GM19328 (cell line): ENCODE measurements around the gene USP21.

ENCODE experiments used
- ATAC-seq: cut with Tn5 transposase; IDR thresholded peaks from one replicate; pipeline ENCODE4 v1.9.1; 2021; ENCODE audit warnings: mild to moderate bottlenecking, moderate library complexity; ENCODE audit not compliant: unreplicated experiment

The USP21 gene

DNA sequence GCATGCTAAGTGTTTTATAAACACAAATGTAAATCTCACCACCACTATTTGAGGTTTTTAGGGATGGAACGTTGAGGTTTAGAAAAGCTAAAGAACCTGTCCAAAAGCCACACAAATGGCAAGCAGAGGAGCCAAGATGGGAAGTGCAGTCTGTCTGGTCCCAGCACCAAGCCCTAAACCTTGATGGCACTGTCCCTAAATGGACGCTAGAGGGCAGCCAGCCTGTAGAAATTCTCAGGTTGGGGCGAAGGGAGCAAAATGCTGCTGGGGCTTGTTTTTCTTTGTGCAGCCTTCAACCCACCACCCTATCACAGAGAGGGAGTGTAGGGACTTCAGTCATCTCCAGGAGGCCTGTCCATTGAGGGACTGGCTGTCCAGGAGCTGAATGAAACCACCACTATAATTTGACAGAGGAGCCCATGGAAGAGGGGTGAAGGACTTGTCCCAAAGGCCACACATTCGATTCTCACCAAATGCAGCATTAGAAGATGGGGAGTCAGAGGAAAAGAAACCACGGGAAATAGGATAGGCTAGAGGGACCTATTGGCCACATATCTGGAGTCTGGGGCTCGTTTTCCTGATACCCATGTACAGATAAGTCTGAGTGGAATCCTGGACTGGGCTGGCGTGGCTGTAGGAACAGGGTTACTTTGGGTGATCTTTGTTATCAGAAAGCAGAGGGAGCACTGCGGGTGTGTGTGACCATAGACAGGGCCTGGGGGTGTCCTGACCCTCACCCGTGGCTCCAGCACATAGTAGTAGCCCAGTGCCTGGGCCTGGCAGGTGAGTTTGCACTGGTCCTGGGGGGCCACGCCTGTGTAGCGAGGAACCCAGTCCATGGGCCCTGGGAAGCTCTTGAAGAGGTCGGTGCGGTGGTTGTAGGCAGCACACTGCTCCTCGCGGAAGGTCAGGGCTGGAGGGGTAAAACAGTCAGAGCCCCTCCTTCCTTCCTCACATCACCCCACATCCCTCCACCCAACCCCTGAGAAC lies 33.5 kb downstream of the USP21 start:
- ATAC-seq: no peak

DNA sequence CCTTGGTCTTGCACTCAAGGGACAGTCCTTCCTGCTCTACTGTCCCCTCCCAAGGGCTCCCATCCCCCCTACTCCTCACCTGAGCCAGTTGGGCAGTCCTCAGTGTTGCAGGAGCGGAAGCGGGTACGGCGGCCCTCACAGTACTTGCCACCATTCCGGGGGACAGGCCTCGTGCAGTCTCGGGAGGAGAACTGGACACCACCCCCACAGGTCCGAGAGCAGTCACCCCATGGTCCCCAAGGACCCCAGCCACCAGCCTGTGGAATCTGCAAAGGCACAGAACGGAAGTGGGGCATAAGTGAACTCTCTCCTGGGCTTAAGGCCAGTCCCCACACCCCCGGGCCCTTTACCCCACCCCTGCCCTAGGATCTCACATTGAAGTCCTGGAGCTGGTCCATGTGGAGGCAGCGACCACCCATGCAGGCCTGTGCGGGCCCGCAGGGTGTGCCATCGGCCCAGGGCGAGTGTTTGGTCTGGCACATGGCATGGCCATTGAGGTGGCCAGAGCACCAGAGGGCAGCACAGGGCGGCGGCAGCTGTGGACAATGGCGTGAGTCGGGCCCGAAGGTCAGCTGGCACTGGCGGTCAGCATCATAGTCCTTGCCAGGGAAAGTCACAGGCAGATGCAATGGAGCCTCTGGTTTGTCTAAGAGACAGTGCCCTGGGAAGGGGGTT lies 34.4 kb downstream of the USP21 start:
- ATAC-seq: no peak

DNA sequence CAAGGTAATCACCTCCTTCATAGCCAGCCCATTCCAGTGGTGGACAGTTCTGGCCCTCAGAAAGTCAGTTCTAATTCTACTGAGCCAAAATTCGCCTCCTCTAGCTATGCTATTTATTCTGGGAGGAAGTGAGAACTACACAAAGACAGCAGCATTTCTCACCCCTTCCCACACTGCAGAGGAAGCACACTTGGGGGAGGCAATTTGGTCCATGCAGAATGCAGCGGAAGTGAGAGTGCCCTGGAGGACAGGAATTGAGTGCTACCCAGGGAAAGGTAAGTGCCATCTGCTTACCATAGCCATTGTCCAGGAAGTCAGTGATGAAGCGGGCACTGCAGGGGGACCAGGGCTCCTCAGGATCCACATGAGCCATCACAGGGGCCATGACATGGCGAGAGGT lies 35.9 kb downstream of the USP21 start:
- peak; percentile 54 for ATAC-seq

DNA sequence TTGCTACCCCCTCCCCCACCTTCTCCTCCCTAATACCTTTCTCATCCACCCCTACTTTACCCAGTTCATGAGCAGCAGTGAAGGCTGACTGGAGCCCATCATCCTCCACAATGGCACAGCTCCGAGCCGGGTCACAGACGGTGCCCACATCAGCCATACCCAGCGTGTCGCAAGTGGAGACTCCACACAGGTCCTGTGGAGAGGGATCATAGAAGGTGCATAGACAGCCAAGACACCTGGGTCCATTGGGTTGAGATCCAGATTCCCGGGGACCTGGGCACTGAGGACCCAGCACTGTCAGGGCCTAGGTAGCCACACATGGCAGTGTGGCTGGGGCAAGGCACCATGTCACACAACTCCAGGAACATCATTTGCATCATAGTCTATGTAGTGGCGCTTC lies 36.8 kb downstream of the USP21 start:
- ATAC-seq: no peak

DNA sequence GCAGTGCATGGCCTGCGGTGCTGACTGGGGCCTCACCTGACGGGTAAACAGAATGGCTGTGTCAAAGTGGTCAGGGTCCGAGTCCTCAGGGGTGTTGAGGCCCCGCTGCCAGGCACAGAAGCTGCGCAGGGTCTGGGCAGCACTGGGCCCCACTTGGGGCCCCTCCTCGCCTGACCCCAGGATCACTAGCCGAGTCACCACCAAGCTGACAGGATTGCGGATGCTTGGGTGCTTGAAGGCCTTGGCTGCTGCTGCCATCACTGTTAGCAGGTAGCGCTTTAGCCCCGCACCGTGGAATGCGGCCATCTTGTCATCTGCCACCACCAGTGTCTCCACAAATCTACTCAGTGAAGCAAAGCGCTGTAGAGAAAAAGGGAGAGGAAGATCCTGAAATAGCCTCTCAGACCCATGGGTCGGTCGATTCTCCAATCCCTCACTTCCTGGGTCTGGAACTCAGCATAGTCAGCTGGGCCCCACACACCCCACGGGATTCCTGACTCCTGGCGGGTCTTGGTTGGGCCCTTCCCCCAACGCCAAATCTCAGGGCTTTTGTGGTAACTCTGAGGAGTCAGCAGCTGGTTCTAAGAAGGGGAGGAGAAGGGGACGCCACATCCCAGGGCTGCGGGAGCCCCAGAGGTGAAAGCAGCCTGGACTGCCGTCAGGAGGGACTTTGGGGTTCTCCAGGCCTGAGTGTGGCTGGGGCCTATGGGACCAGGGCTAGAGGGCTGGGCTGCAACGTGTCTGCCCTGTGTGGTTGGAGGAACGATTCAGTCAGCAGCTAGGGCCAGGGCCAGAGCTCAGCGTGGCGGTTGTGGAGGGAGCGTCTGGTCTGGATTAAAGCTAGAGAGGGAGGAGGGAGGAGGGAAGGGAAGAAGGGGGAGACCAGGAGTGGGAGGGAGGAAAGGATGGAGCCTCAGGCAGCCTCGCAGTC lies 37.5 kb downstream of the USP21 start:
- ATAC-seq: no peak

DNA sequence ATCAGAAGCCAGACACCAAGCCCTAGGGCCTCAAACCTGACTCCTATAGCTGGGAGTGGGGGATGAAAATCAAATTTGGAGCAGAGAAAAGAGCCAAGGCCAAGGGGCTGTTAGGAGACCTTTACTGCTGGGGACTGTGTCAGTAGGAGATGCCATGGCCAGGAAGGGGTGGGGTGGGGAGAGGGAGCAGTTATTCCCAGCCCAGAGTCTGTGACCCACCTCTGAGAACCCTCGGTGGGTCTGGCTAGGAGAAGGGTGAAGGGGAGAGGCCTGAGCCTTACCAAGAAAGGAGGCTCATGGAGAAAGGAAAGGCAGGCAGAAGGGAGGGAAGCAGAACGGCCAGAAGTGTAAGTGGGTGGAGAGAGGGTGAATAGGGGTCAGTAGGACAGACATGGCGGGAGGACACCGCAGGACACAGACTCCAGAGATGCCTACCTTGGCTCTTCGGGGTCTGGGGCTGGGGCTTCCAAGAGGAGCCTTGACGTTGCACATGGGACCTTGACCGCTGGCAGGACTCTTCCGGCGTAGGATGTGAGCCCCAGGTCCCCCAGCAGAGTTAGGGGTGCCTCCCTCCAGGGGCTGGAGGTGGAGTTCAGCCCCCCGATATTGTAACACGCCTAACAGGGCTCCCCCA lies 38.4 kb downstream of the USP21 start:
- ATAC-seq: no peak

DNA sequence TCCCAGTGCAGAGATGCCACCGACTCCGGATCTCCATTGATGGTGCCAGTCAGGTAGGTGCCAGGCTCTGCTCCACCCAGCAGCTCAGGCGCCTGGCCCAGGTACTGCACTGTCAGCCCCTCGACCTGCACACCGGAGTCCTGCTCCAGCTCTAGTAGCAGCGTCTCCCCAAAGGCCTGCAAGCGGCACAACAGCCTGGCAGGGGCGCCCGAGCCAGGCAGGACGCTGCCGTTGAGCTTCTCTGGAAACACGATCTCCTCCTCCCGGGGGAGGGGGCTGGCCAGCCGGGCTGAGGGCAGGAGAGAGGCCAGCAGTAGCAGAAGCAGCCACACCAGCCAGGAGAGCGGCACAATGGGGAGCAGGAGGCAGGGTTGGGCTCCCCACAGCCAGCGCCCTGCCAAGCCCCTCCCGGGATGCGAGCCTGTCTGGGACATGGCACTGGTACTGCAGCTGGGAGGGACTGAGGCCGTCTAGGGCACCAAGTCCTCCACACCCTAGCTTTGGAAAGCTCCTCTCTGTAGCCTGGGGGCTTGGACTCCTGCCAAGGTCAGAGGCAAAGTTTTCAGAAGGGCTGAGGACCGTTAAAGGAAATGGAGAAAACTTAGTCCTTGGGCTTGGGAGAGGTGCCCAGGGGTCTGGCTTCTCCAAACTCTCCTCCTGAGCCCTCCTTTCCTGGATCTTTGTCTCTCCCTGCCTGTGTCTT lies 39.0 kb downstream of the USP21 start:
- ATAC-seq: no peak

DNA sequence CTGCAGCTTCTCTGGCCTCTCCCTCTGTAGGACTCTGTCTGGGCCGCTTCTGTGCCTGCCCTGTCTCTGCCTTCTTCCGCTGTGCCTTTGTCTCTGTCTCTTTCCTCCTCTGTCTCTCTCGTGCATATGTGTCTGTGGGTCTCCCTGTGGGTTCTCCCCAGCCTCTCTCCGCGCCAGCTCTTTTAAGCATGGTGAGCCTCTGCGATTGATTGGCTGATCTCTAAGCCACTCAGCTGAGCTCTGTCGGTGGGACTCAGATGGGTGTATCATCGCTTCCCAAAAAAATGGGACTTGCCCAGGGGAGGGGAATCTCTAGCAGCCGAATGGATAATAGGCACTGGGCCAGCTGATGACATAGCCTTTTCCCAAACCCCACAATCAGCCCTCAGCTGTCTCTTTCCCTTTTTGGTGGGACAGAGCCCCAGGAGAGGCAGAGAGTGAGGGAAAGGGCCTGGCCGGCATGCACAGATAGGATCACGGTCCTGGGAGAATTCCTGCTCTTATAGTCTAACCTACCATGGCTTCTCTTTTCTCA lies 39.7 kb downstream of the USP21 start, which contains the start of gene ADAMTS4:
ADAMTS4 (minus strand) TSS at position 158 of the 535 bp plus-strand sequence. CDS start 427 bp downstream, outside the sequence.
- ATAC-seq: no peak

DNA sequence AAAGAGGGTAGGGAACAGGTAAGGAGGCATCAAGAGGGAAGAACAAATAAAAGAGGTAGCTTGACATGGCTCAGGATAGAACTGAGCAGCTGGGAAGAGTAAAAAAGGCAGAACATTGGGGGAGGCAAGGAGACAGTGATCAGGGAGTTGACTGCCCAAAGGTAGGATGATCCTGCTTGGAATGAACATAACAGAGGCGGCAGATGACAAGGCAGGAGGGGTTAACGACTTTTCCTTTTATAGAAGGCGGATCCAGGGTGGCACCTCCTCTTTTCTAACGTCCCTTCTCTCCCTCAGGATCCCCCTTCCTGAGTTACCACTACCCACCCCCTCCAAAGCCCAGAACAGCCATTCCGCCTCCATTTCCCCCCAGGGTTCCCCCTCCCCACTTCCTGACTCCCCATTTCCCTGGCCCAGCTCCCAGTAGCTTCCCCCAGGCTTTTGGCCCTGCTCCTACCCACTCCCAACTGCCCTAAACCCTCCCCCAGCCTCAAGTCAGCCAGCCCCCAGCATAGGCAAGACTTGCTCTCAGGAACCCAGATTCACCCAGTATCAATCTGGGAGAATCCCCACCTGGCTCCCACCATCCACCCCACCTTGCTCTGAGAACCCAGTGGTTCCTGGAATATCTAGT lies 40.3 kb downstream of the USP21 start:
- no peak for ATAC-seq

DNA sequence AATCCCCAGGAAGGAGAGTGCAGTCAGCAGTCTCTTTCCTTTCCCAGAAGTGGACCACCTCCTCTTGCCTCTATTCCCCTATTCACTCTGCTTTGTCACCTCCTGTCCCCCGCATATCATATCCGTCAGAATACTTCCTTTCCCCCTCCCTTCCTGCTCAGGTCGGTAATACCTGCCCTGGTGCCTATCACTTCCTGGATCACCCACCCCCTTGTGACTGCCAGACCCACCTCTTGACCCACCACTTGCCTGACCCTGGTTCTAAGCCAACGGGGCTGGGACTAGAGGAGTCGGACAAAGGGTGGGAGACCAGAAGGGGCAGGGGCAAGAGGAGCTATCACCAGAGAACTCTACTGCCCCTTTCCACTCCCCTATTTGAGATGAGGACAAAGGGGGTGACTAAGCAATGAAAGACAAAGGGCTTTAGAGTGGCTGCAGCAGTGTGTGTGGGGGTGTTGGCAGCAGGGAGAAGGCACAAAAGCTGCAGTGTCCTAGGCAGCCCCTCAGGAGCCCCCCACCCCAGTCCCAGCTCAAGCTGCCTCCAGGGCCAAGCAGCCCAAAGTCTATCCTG lies 41.2 kb downstream of the USP21 start:
- ATAC-seq: no peak

DNA sequence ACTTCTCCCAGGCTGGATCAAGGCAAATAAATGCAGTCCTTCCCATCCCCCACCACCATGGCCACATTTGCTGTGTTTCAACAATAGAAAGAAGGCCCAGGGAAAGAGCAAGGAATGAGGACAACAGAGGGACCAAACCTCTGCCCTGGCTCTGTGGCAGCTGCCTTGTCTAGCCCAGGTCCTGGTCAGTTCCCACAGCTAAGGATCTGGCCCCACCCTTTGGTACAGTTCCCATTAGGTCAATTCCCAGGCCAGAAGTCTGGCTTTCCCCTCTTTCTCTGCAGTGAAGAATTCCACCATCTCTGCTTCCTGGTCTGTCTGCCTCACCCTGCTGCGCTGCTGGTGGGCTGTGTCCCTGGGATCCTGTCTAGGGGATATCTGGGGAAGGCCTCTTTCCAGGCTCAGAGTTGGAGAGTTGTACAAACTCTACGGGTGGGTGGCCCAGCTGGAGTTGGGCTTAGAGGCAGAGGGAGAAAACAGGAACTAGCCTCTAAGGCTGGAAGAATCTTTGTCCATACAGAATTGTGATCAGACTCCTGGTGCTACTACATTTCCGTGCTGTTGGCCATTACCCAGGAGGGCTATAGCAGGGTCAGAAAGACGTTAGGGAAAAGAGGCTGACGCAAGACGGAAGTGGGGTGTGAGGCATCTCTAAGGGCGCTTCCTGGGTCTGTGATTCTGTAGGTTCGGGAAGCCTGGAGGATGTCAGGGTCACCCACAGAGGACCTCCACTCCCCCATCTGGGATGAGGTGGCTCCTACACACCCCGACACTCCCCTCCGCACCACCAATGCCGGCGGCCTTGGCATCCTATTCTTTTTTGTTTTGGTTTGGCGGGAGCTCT lies 41.9 kb downstream of the USP21 start:
- no peak for ATAC-seq

DNA sequence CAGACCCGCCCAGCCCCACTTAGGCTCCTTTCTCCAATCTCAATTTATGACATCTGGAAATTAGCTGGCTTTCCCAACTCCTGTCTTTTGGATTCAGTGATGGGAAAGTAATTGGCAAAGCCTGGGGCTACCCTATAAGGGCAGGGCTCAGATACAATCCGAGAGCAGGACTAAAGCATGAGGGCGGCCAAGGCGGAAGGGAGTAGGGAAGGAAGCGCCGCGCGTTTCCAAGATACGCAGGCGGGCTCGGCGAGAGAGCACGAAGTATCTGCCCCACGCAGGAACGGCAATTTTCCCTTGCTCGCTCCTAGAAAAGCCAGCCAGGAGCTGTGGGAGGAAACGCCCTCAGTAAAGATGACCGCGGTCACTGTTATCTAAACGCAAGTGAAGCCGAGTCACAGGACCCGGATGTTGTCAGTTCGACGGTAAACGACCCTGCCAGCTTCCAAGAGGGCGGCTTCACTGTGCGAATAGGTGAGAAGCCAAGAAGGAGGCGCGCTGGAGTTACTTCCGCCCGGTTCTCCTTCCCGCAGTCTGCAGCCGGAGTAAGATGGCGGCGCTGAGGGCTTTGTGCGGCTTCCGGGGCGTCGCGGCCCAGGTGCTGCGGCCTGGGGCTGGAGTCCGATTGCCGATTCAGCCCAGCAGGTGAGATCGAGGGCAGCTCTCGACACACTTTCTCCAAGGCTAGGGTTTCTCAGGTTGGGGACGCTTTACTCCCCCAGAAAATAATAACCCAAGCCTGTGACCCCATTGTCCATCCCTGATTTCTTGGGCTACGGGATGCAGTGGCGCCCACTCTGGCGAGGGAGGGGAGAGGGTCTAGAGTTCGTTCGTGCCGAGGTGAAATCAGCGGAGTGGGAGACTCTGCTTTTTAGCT lies 42.8 kb downstream of the USP21 start, which contains the start of gene NDUFS2:
NDUFS2 (plus strand) TSS at position 532 of the 877 bp plus-strand sequence; CDS start at position 551, 19 bp downstream.
- peak; percentile 94 for ATAC-seq

DNA sequence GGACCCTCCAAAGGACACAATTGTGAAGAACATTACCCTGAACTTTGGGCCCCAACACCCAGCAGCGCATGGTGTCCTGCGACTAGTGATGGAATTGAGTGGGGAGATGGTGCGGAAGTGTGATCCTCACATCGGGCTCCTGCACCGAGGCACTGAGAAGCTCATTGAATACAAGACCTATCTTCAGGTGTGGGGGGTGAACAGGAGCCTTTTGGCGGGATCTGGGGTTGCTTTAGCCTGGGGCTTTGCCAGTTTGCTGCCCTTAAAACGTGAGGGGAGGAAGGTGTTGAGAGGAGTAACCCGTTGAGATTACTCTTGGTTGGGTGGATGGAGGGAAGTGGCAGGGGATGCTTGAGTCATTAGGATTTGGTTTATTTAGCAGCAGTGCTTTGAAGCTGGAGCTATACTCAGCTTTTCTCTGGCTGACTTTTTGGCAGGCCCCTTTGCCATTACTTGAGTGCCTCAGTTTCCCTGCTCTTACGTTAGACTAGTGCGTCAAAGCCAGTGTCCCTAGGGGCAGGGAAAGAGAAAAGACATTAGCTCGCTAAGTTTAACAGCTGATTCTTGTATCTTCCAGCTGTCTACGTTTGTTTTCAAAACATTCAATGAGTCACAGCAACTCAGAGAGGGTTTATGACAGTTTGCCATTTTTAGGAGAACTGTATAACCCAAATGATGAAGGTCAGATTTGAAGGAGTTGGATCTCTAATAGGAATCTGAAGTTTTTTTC lies 47.3 kb downstream of the USP21 start:
- ATAC-seq: no peak

DNA sequence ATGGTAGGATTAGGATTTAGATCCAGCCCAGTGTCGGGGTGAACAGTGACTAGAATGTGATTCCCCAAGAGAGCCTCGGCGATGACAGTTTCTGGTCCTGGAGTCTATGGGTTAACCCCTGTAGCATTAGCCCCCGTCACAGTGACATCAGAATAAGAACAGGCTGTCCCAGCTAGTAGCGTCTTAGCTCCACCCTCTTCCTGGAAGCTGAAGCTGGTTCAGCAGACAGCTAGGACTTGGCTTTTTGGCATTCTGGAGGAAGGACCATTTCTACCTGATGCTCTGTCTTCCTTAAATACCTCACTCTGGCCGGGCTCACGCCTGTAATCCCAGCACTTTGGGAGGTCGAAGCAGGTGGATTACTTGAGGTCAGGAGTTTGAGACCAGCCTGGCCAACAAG lies 47.9 kb downstream of the USP21 start:
- no peak for ATAC-seq

DNA sequence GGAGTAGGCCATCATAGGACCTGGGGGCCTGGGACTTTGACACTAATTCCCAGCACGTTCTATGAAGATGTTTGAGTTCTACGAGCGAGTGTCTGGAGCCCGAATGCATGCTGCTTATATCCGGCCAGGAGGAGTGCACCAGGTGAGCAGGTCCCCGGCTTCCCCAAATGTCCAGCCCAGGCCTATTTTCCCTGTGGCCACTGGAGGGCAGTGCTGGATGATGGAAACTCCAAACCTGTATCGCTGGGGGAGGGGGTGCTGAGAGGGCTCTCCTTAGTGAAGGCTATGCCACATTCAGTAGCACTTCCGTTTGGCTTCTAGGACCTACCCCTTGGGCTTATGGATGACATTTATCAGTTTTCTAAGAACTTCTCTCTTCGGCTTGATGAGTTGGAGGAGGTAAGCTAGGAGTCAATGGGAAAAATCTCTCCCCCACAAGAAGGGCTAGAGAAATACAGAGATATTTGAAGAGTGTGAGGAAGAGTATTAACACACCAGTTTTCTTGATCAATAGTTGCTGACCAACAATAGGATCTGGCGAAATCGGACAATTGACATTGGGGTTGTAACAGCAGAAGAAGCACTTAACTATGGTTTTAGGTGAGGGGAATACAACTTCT lies 50.6 kb downstream of the USP21 start:
- no peak for ATAC-seq

DNA sequence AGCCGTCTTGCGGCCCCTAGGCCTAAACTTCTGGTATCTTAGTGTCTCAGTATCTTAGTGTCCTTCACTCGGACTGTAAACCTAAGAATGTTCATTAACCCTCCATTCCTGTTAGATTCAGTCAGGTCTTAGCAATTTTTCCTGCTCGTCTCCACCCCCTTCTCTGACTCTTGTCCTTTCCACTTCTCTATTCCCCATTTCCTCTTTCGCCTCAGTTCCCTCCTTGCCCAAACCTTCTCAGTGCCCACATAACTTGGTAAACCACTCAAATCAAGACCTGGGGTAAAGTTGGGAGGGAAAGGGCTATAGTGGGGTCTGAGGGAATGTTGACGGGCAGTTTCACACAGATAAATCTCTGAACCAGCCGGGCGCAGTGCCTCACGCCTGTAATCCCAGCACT lies 55.1 kb downstream of the USP21 start:
- no peak for ATAC-seq
